ENCODE measurements around the gene PHLDA3. TPM values are rescaled to one million over a fixed set of nuclear protein-coding genes. Genes with fewer than 3 reads are reported as not detected.
"Not testable (repeated sequence)": the region's sequence is repeated elsewhere in the genome, so short reads cannot be mapped to it uniquely, and the experiment has no call there.

The PHLDA3 gene
- total RNA-seq, 2 donors from 2014 or later, result 39.9 to 48.5 TPM

- intact Hi-C loops (cut with DNase I), result no loop called here
These were observed 4.3 kb upstream of the PHLDA3 start for GRCh38 chr1:201473296-201473695.

GRCh38 chr1:201472321-201472720 is 3.3 kb upstream of the PHLDA3 start:
- intact Hi-C loops (cut with DNase I); ATAC-seq; DNase-seq: not testable (repeated sequence)

More at GRCh38 chr1:201473296-201473695, 4.3 kb upstream of the PHLDA3 start:
- DNase-seq (no peak), ATAC-seq (no peak)

GRCh38 chr1:201471772-201472171 is 2.8 kb upstream of the PHLDA3 start:
- ATAC-seq, result no peak
- intact Hi-C loops (cut with DNase I), result no loop called here
- DNase-seq, result peak; percentile 42

- no peak for ATAC-seq
- no peak for DNase-seq
- intact Hi-C loops (cut with DNase I), result no loop called here
These were observed 1.6 kb upstream of the PHLDA3 start for GRCh38 chr1:201470581-201470980.

- DNase-seq (no peak), ATAC-seq (peak in 1 of 2 donors; percentile 24)
- intact Hi-C loops (cut with DNase I), result no loop called here
These were observed 672 bp upstream of the PHLDA3 start for GRCh38 chr1:201469645-201470074.

GRCh38 chr1:201468501-201468843 is 516 bp downstream of the PHLDA3 start:
- ATAC-seq (peak; percentile 29 to 31), DNase-seq (peak; percentile 43)
- intact Hi-C loops (cut with DNase I), result no loop called here

- ATAC-seq (peak in 1 of 2 donors; percentile 1), DNase-seq (peak; percentile 45)
- intact Hi-C loops (cut with DNase I), result no loop called here
These were observed 2.5 kb downstream of the PHLDA3 start for GRCh38 chr1:201466492-201466891.

GRCh38 chr1:201465698-201466290 is 3.2 kb downstream of the PHLDA3 start:
- ATAC-seq (no peak), DNase-seq (no peak)
- intact Hi-C loops (cut with DNase I), result no loop called here

GRCh38 chr1:201463071-201463552 is 5.9 kb downstream of the PHLDA3 start:
- DNase-seq (no peak), ATAC-seq (peak in 1 of 2 donors; percentile 22)
- intact Hi-C loops (cut with DNase I), result no loop called here

- peak; percentile 77 to 89 for ATAC-seq
- DNase-seq, result peak; percentile 84
- intact Hi-C loops (cut with DNase I), result no loop called here
These were observed 7.1 kb downstream of the PHLDA3 start for GRCh38 chr1:201461645-201462441.

- ATAC-seq, result peak; percentile 40 to 90
- peak; percentile 51 for DNase-seq
- intact Hi-C loops (cut with DNase I), result no loop called here
These were observed 8.0 kb downstream of the PHLDA3 start for GRCh38 chr1:201460814-201461644.

- ATAC-seq (no peak), DNase-seq (no peak)
- intact Hi-C loops (cut with DNase I), result no loop called here
These were observed 9.2 kb downstream of the PHLDA3 start for GRCh38 chr1:201459775-201460174.

GRCh38 chr1:201459052-201459451 is 9.9 kb downstream of the PHLDA3 start:
- intact Hi-C loops (cut with DNase I), result no loop called here
- ATAC-seq, result no peak
- DNase-seq, result no peak

GRCh38 chr1:201457508-201457960 is 11.5 kb downstream of the PHLDA3 start:
- no peak for DNase-seq
- intact Hi-C loops (cut with DNase I), result no loop called here
- ATAC-seq, result no peak

- peak; percentile 57 to 74 for ATAC-seq
- DNase-seq, result peak; percentile 77
- intact Hi-C loops (cut with DNase I), result no loop called here
These were observed 12.3 kb downstream of the PHLDA3 start for GRCh38 chr1:201456499-201457309.

- DNase-seq (no peak), ATAC-seq (no peak)
- intact Hi-C loops (cut with DNase I), result no loop called here
These were observed 13.9 kb downstream of the PHLDA3 start for GRCh38 chr1:201455098-201455497.

- intact Hi-C loops (cut with DNase I), result no loop called here
- no peak for DNase-seq
- ATAC-seq, result no peak
These were observed 14.4 kb downstream of the PHLDA3 start for GRCh38 chr1:201454608-201455007.

GRCh38 chr1:201452866-201453265 is 16.1 kb downstream of the PHLDA3 start:
- DNase-seq (no peak), ATAC-seq (no peak)
- intact Hi-C loops (cut with DNase I), result no loop called here
